ENCODE data around the gene MARCHF2.

The MARCHF2 gene

DNA sequence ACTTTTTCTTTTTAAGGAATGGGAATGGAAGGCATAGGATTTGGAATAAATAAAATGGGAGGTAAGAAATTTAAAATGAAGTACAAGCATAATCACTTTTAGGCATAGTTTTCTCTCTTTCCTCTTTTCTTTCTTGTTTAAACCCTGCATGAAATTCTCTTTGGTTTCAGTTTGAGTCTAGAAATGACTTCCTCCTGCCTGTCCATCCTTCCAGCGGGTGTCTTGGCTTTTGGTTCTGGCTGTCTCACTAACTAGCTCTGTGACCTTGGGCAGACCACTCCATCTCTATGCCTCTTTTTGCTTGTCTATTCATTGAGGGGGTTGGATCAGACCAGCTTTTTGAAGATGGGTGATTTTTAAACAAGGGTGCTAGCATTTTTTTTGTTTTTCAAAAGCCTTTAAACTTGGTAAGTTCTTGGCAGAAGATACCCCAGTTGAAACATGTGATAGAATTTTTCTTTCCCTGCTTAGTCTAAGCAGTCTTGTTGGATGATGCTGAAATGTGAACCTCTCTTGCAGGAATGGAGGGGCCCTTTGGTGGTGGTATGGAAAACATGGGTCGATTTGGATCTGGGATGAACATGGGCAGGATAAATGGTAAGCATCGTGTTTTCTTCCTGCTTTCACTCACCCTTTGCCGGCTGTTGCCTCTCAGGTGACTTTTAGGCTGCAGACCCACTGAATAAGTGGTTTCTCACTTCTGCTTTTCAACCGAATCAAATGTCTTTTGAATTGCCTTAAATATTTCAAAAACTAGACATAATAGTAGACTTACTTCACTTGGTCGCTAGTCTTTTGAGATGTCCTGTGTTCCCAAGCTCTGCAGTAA lies 60.8 kb downstream of the MARCHF2 start:
- H3K4me3 ChIP-seq (replicated peaks in 1 of 2; ENCODE audit: low read depth in 2 of 2, low read length in 2 of 2), result no peak overlapping the region
- TF ChIP-seq, protein P1, sequence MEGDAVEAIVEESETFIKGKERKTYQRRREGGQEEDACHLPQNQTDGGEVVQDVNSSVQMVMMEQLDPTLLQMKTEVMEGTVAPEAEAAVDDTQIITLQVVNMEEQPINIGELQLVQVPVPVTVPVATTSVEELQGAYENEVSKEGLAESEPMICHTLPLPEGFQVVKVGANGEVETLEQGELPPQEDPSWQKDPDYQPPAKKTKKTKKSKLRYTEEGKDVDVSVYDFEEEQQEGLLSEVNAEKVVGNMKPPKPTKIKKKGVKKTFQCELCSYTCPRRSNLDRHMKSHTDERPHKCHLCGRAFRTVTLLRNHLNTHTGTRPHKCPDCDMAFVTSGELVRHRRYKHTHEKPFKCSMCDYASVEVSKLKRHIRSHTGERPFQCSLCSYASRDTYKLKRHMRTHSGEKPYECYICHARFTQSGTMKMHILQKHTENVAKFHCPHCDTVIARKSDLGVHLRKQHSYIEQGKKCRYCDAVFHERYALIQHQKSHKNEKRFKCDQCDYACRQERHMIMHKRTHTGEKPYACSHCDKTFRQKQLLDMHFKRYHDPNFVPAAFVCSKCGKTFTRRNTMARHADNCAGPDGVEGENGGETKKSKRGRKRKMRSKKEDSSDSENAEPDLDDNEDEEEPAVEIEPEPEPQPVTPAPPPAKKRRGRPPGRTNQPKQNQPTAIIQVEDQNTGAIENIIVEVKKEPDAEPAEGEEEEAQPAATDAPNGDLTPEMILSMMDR (IDR thresholded peaks at IDR 0.05; ENCODE audit: low read depth, low read length), result no peak
- DNase-seq (ENCODE audit: low read depth in 2 of 2), result no peak

DNA sequence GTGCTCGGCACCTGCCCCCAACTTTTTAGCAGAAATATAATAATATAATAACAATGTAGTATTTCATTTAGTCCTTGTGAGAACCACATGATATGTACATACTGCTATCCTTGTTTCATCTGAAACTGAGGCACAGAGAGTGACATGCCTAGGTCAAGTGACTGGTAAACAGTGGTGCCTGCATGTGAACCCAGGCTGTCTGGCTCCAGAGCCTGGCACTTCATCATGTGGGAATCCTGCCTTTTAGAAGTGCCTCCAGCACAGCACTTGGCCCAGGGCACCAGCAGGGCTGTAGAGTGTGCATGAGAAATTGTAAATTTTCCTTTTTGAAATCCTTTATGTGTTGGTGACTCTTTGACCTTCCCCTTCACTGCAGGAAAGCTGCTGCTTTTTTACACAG lies 61.9 kb downstream of the MARCHF2 start:
- DNase-seq (ENCODE audit: low read depth in 2 of 2), result no peak
- H3K4me3 ChIP-seq (replicated peaks in 1 of 2; ENCODE audit: low read depth in 2 of 2, low read length in 2 of 2), result no peak overlapping the region
- TF ChIP-seq, protein P1 (IDR thresholded peaks at IDR 0.05; ENCODE audit: low read depth, low read length), result no peak

DNA sequence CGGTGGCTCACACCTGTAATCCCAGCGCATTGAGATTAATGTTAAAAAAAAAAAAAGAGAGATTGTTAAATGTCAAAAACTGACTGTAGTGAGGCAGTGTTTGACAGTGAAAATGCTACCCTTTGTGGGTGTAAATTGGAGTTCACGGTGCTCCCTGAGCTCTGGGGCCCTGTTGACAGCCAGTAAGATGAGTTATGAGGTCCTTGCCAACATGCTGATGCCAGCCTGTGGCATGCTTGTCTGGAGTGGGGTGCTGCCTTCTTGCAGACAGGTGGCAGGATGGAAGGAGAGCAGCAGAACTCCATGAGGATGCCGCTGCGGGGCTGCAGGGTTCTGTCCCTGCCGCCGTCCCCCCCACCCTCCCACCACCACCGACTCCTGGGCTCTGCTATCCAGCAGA lies 63.4 kb downstream of the MARCHF2 start:
- DNase-seq (ENCODE audit: low read depth in 2 of 2), result no peak
- no peak overlapping the region for H3K4me3 ChIP-seq (replicated peaks in 1 of 2; ENCODE audit: low read depth in 2 of 2, low read length in 2 of 2)
- TF ChIP-seq, protein P1 (IDR thresholded peaks at IDR 0.05; ENCODE audit: low read depth, low read length), result no peak

- H3K4me3 ChIP-seq (replicated peaks in 1 of 2; ENCODE audit: low read depth in 2 of 2, low read length in 2 of 2), result no peak overlapping the region
- no peak for DNase-seq (ENCODE audit: low read depth in 2 of 2)
- TF ChIP-seq, protein P1 (IDR thresholded peaks at IDR 0.05; ENCODE audit: low read depth, low read length), result no peak
Measured at GRCh38 chr19:8477889-8478288, 64.8 kb downstream of the MARCHF2 start.

- H3K4me3 ChIP-seq (replicated peaks in 1 of 2; ENCODE audit: low read depth in 2 of 2, low read length in 2 of 2), result no peak overlapping the region
- TF ChIP-seq, protein P1 (IDR thresholded peaks at IDR 0.05; ENCODE audit: low read depth, low read length), result no peak
- no peak for DNase-seq (ENCODE audit: low read depth in 2 of 2)
Measured at GRCh38 chr19:8478598-8478997, 65.5 kb downstream of the MARCHF2 start.

DNA sequence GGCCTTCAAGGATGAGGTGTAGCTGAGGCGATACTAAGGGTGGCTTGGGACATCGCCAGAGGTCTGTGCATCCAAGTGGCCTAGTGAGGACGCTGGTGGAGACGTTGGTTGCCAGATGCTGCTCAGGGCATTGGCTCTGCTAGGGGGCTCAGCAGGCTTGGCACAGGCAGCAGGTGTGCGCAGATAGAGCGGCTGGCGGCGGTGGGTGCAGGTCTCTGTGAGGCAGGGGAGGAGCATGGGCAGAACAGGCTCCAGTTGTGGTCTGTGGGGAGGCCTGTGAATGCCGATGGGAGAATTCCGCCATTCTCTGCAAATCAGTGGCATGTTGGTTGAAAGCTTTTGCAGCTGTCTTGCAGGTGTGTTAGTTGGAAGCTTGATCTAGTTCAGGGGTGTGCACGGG lies 68.1 kb downstream of the MARCHF2 start:
- TF ChIP-seq, protein P1 (IDR thresholded peaks at IDR 0.05; ENCODE audit: low read depth, low read length), result no peak
- no peak for DNase-seq (ENCODE audit: low read depth in 2 of 2)
- H3K4me3 ChIP-seq (replicated peaks in 1 of 2; ENCODE audit: low read depth in 2 of 2, low read length in 2 of 2), result no peak overlapping the region
